Gastrocnemius medialis (tissue), 4 donors: ENCODE data around the gene MTA1. TPM values are rescaled to one million over a fixed set of nuclear protein-coding genes. Genes with fewer than 3 reads are reported as not detected.

Experiments
- ATAC-seq, 2 donors: fragments of 150-250 bp; one replicate each; pipeline ENCODE4 v1.9.1; 2016
- DNase-seq, 2 donors: peaks; one replicate each; pipeline ENCODE4 v3.0.0-alpha.2; 2019
- H3K27ac ChIP-seq, 4 donors: fragments of 200-600 bp; sonication (generic); 1 replicate in 1 of 4; 2 replicates in 3 of 4; pipeline ENCODE4 v1.5.1; 2016 to 2018; ENCODE audit warnings: mild to moderate bottlenecking in 2 of 4, moderate library complexity in 1 of 4
- H3K27me3 ChIP-seq, 3 donors: fragments of 200-600 bp; sonication (generic) in 2 of 3; 1 replicate in 1 of 3; 2 replicates in 2 of 3; pipeline versions ENCODE4 v1.5.1 to v1.6.0; 2016 to 2019; ENCODE audit warnings: mild to moderate bottlenecking in 1 of 3, moderate library complexity in 1 of 3
- H3K36me3 ChIP-seq, 2 donors: fragments of 200-600 bp; sonication (generic) in 1 of 2; one replicate each; pipeline ENCODE4 v1.5.1; 2017 to 2018
- H3K4me1 ChIP-seq, 2 donors: fragments of 200-600 bp; sonication (generic) in 1 of 2; one replicate each; pipeline ENCODE4 v1.5.1; 2016 to 2017; ENCODE audit warnings: mild to moderate bottlenecking in 2 of 2
- H3K4me3 ChIP-seq, 4 donors: fragments of 200-600 bp; sonication (generic) in 3 of 4; 1 replicate in 1 of 4; 2 replicates in 3 of 4; pipeline ENCODE4 v1.5.1; 2016 to 2019; ENCODE audit warnings: mild to moderate bottlenecking in 2 of 4
- H3K9me3 ChIP-seq, 3 donors: fragments of 200-600 bp; sonication (generic) in 2 of 3; 1 replicate in 1 of 3; 2 replicates in 2 of 3; pipeline ENCODE4 v1.5.1; 2016 to 2019
- POLR2A ChIP-seq, 2 donors: fragments of 450-650 bp; IDR thresholded peaks; one replicate each; pipeline ENCODE4 v1.6.1; 2017; ENCODE audit warnings: antibody characterized with exemption in 2 of 2, mild to moderate bottlenecking in 2 of 2, moderate library complexity in 2 of 2
- in situ Hi-C, 4 donors: fragments of 200-750 bp; cut with MboI; loops; one replicate each; pipeline versions ENCODE4 v1.15.0 to v1.8.0; 2017; ENCODE audit warnings: low sequenced_read_pairs in 4 of 4
- intact Hi-C: fragments of 100-400 bp; cut with DNase I; formaldehyde crosslinking; loops from one replicate; pipeline ENCODE4 v1.15.1; 2023; ENCODE audit warnings: low total_unique reads
- total RNA-seq, 4 donors: library from RNA; depleted of rRNA; stranded (reverse); fragments of >200 nt; gene quantifications; one replicate each; pipeline versions ENCODE4 v1.1.0 to v1.2.3, GENCODE V29; 2016
- TF ChIP-seq, protein P1 (sequence below), 5 experiments: fragments of 450-650 bp in 3 of 5; fragments of 200-600 bp in 2 of 5; sonication (generic) in 2 of 5; IDR thresholded peaks in 4 of 5; conservative IDR thresholded peaks in 1 of 5; 1 replicate in 4 of 5; 2 replicates in 1 of 5; pipeline ENCODE4 v1.5.1; 2016 to 2019; ENCODE audit warnings: antibody characterized with exemption in 5 of 5, mild to moderate bottlenecking in 3 of 5, moderate library complexity in 3 of 5

Gene MTA1
- total RNA-seq, 4 donors from 2014 or later, result 18.2 to 30.8 (median 28.2) TPM

DNA sequence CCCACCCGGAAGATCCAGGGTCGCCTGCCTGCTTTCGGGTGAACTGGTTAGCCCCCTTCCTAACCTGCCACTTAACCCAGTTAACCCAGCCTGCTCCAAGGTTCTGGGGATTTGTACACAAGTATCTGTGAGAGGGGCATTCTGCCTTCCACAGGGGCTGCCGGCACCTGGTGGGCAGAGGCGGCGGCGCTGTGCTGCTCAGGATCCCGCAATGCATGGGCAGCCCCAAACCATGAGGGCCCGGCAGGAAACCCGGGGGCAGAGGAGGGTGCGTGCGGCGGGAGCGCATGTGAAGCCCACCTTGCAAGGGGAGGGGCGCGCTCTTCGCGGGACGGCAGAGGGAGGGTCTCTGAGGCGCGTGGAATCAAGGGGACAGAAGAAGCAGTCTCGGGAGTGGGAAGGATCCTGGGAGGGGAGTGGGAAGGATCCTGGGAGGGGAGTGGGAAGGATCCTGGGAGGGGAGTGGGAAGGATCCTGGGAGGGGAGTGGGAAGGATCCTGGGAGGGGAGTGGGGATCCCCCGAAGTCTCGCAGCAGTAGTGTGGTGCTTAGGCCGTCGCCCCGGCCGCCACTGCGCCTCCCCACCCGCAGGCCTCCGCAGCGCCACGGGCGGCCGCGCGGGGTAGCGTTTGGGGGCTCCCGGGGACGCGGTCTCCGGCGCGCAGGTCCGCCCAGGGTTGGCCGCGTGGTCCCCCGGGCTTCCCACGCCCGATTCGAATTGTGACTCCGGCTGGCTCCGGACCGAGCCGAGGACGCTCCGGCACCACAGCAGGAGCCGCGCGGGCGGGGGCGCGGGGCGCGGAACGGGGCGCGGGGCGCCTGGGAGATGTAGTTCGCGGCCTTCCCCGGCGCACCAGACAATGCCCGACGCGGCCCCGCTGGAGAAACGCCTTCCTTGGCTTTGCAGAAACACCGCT lies 4.9 kb upstream of the MTA1 start:
- intact Hi-C loops (loop anchor here (1.0 to 10.0 kb wide), 3 partner anchors 16 to 110 kb away; partner anchors contain the start of genes BRF1, TEDC1 and TEX22), in situ Hi-C loops (no loop called here)
- Histone ChIP-seq H3K4me3 (peak overlapping the region; percentile 36 to 71 (median 58)), H3K27ac (peak overlapping the region; percentile 64 to 93 (median 82)), H3K9me3 (no peaks in the 10 kb centered on the region), H3K4me1 (peaks cover 22 to 30% of the 10 kb centered on the region in 2 donors), H3K27me3 (peaks cover 0 to 4% (median 0%) of the 10 kb centered on the region in 3 donors), H3K36me3 (no peaks in the 10 kb centered on the region)
- TF ChIP-seq POLR2A (IDR thresholded peaks at IDR 0.05), result no peak
- TF ChIP-seq, protein P1, sequence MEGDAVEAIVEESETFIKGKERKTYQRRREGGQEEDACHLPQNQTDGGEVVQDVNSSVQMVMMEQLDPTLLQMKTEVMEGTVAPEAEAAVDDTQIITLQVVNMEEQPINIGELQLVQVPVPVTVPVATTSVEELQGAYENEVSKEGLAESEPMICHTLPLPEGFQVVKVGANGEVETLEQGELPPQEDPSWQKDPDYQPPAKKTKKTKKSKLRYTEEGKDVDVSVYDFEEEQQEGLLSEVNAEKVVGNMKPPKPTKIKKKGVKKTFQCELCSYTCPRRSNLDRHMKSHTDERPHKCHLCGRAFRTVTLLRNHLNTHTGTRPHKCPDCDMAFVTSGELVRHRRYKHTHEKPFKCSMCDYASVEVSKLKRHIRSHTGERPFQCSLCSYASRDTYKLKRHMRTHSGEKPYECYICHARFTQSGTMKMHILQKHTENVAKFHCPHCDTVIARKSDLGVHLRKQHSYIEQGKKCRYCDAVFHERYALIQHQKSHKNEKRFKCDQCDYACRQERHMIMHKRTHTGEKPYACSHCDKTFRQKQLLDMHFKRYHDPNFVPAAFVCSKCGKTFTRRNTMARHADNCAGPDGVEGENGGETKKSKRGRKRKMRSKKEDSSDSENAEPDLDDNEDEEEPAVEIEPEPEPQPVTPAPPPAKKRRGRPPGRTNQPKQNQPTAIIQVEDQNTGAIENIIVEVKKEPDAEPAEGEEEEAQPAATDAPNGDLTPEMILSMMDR (IDR thresholded peaks at IDR 0.05 in 4 of 5, conservative IDR thresholded peaks at IDR 0.05 in 1 of 5), result peak; percentile 61 to 92 (median 90)
- DNase-seq (peak; percentile 52 to 82), ATAC-seq (peak; percentile 80)

DNA sequence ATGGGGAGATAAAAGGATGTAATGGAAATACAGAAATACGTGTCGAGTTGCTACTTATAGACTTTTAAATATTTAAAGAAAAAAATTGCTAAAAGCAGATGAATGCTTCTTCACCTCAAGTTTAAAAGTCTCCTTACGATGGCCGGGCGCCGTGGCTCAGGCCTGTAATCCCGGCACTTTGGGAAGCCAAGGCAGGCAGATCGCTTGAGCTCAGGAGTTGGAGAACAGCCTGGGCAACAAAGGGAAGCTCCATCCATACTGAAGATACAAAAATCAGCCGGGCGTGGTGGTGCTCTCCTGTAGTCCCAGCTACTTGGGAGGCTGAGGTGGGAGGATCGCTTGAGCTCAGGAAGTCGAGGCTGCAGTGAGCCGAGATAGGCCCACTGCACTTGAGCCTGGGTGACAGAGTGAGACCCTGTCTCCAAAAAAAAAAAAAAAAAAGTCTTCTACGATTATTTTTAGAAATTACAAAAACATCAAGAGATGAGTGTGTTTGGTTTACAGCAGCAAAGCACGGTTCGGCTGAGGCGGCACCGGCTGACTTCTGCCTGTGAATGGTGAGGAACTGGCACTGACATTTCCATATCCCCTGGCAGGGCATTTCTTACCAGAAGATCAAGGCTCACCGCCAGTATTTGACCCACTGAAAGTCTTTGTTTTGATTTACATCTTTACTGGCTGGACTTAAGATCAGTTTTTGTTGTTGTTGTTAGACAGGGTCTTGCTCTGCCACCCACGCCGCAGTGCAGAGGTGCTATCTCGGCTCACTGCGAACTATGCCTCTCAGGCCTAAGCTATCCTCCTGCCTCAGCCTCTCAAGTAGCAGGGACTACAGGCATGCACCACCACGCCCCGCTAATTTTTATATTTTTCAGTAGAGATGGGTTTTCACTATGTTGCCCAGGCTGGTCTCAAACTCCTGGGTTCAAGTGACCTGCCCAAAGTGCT lies 3.9 kb upstream of the MTA1 start:
- Histone ChIP-seq H3K4me3 (peak overlapping the region; percentile 36 to 71 (median 58)), H3K4me1 (peaks cover 25 to 34% of the 10 kb centered on the region in 2 donors), H3K9me3 (no peaks in the 10 kb centered on the region), H3K27ac (peak overlapping the region; percentile 64 to 93 (median 82)), H3K27me3 (peaks cover 0 to under 1% (median 0%) of the 10 kb centered on the region in 3 donors), H3K36me3 (no peaks in the 10 kb centered on the region)
- TF ChIP-seq POLR2A (IDR thresholded peaks at IDR 0.05), result no peak
- TF ChIP-seq, protein P1 (IDR thresholded peaks at IDR 0.05 in 4 of 5, conservative IDR thresholded peaks at IDR 0.05 in 1 of 5), result no peak
- intact Hi-C loops (loop anchor here (1.0 to 10.0 kb wide), 3 partner anchors 17 to 111 kb away; partner anchors contain the start of genes BRF1, TEDC1 and TEX22), in situ Hi-C loops (no loop called here)
- DNase-seq (no peak), ATAC-seq (no peak)

DNA sequence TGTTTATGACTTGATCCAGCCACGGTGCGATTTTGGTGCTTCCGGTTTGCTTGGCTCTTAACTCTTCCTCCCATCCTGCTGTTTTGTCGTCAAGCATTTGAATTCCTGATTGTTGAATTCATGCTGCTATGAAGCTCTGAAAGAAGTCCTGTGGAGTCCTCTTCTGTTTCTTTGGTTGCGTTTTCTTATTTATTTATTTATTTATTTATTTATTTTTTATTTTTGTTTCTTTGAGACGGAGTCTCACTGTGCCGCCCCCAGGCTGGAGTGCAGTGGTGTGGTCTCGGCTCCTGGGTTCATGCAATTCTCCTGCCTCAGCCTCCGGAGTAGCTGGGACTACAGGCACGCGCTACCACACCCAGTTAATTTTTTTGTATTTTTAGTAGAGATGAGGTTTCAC lies 3.0 kb upstream of the MTA1 start:
- H3K9me3 ChIP-seq, result no peaks in the 10 kb centered on the region
- H3K4me3 ChIP-seq, result no peak overlapping the region
- no peak for DNase-seq
- H3K36me3 ChIP-seq, result no peaks in the 10 kb centered on the region
- H3K27me3 ChIP-seq, result no peaks in the 10 kb centered on the region
- no peak for ATAC-seq
- peaks cover 28 to 37% of the 10 kb centered on the region in 2 donors for H3K4me1 ChIP-seq
- in situ Hi-C loops, result no loop called here
- peak overlapping the region in 2 of 4 donors; percentile 3 to 8 for H3K27ac ChIP-seq
- TF ChIP-seq POLR2A (IDR thresholded peaks at IDR 0.05), result no peak
- TF ChIP-seq, protein P1 (IDR thresholded peaks at IDR 0.05 in 4 of 5, conservative IDR thresholded peaks at IDR 0.05 in 1 of 5), result no peak
- intact Hi-C loops, result loop anchor here (10.0 kb wide), 1 partner anchor 112 kb away; the partner anchor contains the start of gene BRF1

DNA sequence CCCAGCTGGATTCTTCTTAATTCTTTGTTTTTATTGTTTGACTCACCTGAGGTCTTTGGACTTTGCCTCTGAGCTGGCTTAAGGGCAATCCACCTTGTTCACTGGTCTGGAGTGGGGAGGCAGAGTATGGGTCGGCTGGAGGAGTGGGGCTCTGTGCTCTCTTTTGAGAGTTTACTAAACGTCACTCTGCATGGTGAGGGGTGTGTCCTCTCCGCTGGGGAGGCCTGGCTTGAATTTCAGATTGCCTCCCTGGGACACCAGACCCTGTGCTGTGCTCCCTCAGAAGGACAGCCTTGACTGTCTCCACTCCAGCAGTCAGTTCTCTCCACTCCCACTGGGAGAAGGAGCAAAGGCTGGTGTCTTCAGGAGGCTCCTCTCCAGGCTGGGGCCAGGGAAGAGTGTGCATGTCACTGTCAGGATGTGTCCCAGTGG lies 1.9 kb upstream of the MTA1 start:
- no peak overlapping the region for H3K27ac ChIP-seq
- no peak overlapping the region for H3K4me3 ChIP-seq
- no peaks in the 10 kb centered on the region for H3K27me3 ChIP-seq
- TF ChIP-seq, protein P1 (IDR thresholded peaks at IDR 0.05 in 4 of 5, conservative IDR thresholded peaks at IDR 0.05 in 1 of 5), result no peak
- TF ChIP-seq POLR2A (IDR thresholded peaks at IDR 0.05), result no peak
- DNase-seq (no peak), ATAC-seq (no peak)
- in situ Hi-C loops (no loop called here), intact Hi-C loops (loop anchor here (10.0 kb wide), 1 partner anchor 113 kb away; the partner anchor contains the start of gene BRF1)
- no peaks in the 10 kb centered on the region for H3K9me3 ChIP-seq
- no peaks in the 10 kb centered on the region for H3K36me3 ChIP-seq
- H3K4me1 ChIP-seq, result peaks cover 28 to 39% of the 10 kb centered on the region in 2 donors
